AG04449 (cell line): ENCODE results near the gene C9orf50.

Source experiments
- CTCF ChIA-PET: fragments of 350-600 bp; formaldehyde crosslinking; extraction: SDS; loops from one replicate; lab custom pipeline; 2021; ENCODE audit warnings: antibody characterized with exemption; lab: Yijun Ruan, JAX
- POLR2A ChIA-PET: fragments of 400-600, 350-600 bp; formaldehyde crosslinking; extraction: SDS; loops from one replicate; lab custom pipeline; 2020; ENCODE audit warnings: antibody characterized with exemption, inconsistent platforms; lab: Yijun Ruan, JAX
- DNase-seq: peaks from one replicate; pipeline ENCODE4 v3.0.0-alpha.2; 2010; ENCODE audit warnings: low read depth, low spot score
- H3K4me3 ChIP-seq: 2 replicates; pipeline ENCODE4 v1.5.1; 2011; ENCODE audit warnings: low read depth, mild to moderate bottlenecking, control low read depth, low read length
- TF ChIP-seq, protein P1 (sequence below): IDR thresholded peaks from one replicate; pipeline ENCODE4 v1.5.1; 2011; ENCODE audit warnings: mild to moderate bottlenecking, moderate library complexity, low read length, control low read depth, inconsistent platforms; ENCODE audit not compliant: insufficient read depth; ENCODE audit errors: missing control alignments

Gene C9orf50

DNA sequence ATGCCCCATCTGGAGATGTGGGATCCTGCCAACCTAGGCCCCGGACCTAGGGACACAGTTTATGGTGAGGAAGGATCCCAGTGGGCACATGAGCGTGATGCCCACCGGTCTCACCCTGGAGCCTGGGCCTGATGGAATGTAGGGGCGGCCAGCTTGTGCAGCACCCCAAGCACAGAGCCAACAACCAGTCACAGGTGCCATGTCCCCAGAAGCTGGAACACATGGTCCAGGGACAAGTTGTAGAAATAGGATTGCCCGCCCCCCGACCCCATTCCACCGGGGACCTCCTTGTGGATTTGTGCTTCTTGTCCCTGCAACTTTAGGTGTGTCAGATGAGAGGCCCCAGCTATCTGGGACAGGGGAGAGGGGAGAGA lies 48.9 kb downstream of the C9orf50 start:
- TF ChIP-seq, protein P1, sequence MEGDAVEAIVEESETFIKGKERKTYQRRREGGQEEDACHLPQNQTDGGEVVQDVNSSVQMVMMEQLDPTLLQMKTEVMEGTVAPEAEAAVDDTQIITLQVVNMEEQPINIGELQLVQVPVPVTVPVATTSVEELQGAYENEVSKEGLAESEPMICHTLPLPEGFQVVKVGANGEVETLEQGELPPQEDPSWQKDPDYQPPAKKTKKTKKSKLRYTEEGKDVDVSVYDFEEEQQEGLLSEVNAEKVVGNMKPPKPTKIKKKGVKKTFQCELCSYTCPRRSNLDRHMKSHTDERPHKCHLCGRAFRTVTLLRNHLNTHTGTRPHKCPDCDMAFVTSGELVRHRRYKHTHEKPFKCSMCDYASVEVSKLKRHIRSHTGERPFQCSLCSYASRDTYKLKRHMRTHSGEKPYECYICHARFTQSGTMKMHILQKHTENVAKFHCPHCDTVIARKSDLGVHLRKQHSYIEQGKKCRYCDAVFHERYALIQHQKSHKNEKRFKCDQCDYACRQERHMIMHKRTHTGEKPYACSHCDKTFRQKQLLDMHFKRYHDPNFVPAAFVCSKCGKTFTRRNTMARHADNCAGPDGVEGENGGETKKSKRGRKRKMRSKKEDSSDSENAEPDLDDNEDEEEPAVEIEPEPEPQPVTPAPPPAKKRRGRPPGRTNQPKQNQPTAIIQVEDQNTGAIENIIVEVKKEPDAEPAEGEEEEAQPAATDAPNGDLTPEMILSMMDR: no peak
- CTCF ChIA-PET: interaction anchor here (1.3 to 3.2 kb wide), 4 partner anchors 15 to 429 kb away, joined by 4 to 21 read pairs (median 10); no protein-coding TSS in a partner anchor
- H3K4me3 ChIP-seq: no peak overlapping the region
- DNase-seq: no peak
- POLR2A ChIA-PET: interaction anchor here (0.5 to 4.3 kb wide), 8 partner anchors 14 to 425 kb away, joined by 3 to 19 read pairs (median 3); partner anchors contain the start of gene IER5L

DNA sequence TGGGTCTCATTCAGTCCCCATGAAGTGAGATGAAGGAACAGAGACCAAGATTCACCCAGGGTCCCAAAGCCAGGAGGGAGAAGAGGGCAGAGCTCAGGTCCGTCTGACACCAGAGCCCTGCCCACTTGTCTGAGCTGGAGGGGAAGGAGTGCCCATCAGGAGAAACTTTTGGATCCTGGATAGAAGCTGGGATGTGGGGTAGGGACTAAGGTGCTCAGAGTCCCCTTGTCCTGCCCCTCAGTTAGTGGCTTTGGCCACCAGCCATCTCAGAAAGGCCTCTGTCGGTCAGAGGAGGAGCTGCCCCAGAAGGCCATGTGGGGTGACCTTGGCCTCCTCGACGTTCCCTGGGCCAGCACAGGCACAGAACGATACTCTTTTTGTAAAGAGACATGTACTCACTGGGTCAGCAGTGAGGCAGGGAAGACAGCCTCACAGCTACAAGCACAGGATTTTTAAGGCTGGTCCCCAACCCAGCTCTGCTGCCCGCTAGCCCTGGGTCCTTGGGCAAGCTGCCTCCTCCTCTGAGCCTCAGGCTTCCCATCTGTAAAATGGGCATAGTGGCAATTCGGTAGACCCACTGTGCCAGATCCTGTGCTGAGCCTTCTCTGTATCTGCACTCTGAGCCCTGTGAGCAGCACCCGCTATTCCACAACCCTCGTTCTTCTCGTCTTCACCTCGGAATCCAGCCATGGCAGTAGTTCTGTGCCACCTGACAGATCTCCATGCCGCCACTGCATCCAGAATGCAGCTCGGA lies 49.4 kb downstream of the C9orf50 start:
- H3K4me3 ChIP-seq: no peak overlapping the region
- TF ChIP-seq, protein P1: no peak
- DNase-seq: no peak
- CTCF ChIA-PET: interaction anchor here (1.2 to 3.2 kb wide), 6 partner anchors 10 to 429 kb away, joined by 3 to 21 read pairs (median 7); no protein-coding TSS in a partner anchor
- POLR2A ChIA-PET: interaction anchor here (0.9 to 4.3 kb wide), 13 partner anchors 15 to 433 kb away, joined by 3 to 31 read pairs (median 5); partner anchors contain the start of genes C9orf50 and IER5L

DNA sequence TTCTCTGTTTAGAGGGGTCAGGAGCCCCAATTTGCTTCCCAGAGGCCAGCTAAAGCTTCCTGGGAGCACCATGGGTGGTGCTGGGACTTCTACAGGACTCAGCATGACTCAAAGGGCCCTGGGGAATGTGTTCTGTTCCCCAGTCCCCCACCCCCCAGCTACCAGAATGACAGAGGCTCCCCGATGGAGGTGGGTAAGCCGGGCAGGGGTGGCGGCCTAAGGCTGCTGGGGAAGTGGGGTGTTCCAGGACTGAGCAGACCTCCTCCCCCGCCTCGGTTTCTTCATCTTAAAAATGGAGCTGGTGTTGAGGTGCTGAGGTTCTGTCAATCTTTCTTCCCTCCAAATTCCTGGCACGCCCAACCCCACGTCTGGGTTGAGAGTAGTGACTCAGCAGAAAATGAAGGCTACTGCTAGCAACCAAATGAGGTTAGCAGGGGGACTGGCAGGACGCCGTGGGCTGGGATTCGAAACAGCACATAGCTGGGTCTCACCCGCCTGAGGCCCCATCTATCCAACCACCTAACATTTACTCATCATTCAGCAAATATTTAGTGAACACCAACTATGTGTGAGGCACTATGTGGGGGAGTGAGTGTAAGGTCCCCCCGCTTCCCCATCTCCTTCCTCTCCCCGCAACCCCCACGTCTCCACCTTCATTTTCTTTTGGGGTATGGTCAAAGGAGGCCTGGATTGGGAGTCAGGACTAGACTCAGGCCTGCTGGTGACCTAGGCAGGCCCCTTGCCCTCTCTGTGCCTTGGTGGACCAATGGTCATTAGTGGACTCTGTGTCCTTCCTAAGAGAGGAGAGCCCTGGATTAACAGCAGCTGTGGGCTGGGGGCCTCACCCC lies 50.2 kb downstream of the C9orf50 start:
- POLR2A ChIA-PET: interaction anchor here (0.7 to 4.3 kb wide), 19 partner anchors 16 to 432 kb away, joined by 3 to 31 read pairs (median 4); partner anchors contain the start of genes C9orf50 and IER5L
- TF ChIP-seq, protein P1: no peak
- CTCF ChIA-PET: interaction anchor here (0.7 to 3.2 kb wide), 9 partner anchors 9 to 432 kb away, joined by 3 to 21 read pairs (median 5); no protein-coding TSS in a partner anchor
- peak; percentile 89 for DNase-seq
- H3K4me3 ChIP-seq: no peak overlapping the region

DNA sequence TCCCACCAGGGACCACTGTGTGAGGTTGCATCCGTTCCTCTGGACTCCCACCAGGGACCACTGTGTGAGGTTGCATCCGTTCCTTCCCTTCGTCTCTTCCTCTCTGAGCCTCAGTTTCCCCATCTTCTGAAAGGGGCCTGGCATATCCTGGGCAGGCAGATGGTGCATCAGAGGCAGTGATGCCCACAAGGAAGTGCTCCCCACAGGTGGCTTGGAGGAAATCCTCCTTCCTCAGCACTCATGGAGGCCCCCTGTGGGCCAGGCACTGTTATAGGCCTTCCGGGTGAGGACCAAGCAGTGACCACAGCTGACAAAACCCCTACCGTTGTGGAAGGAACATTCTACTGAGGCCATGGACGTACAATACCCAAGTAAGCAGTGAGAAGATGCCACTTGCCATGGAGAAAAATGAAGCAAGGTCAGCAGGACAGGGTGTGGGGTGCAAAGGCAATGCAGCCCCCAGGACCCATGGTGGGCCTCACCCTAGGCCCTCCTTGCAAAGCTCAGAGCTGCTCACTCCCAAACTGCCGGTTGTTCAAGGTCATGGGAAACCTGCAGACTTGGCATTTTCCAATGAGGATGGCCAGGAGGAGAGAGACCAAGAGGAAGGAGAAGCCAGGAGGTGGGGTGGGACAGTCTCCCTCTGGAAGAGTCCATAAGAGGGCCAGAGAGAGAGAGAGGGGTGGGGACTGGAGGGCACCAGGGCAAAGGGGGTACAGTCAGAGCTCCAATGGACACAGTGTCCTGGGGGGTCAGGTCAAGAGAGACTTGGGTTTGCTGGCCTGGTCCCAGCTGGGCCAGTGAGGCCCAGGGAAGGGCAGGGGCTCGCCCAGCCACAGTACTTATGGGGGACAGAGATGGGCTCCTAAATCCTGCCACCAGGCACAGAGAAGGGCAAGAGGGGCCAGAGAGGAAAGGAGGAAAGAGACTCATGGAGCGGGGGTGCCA lies 51.1 kb downstream of the C9orf50 start:
- POLR2A ChIA-PET: interaction anchor here (0.6 to 4.3 kb wide), 19 partner anchors 22 to 452 kb away, joined by 3 to 31 read pairs (median 4); partner anchors contain the start of genes C9orf50 and IER5L
- TF ChIP-seq, protein P1: peak; percentile 52
- CTCF ChIA-PET: interaction anchor here (0.6 to 3.2 kb wide), 12 partner anchors 8 to 431 kb away, joined by 3 to 21 read pairs (median 4); no protein-coding TSS in a partner anchor

More for the DNA sequence above, 51.1 kb downstream of the C9orf50 start:
- no peak for DNase-seq
- H3K4me3 ChIP-seq: peak overlapping the region; percentile 3
